GM23248 (cell line): ENCODE data around the gene IL1RAPL2. TPM values are rescaled to one million over a fixed set of nuclear protein-coding genes. Genes with fewer than 3 reads are reported as not detected.

Experiments
- DNase-seq: peaks from one replicate; pipeline ENCODE4 v3.0.0-alpha.2; 2015
- H2AFZ ChIP-seq: fragments of 200-600 bp; sonication (generic); 2 replicates; pipeline ENCODE4 v1.6.1; 2016; ENCODE audit warnings: antibody characterized with exemption
- H3F3A ChIP-seq: fragments of 200-600 bp; sonication (generic); 2 replicates; pipeline ENCODE4 v1.6.1; 2016; ENCODE audit warnings: mild to moderate bottlenecking, antibody characterized with exemption, mixed run types; ENCODE audit not compliant: insufficient read depth
- H3K27ac ChIP-seq: fragments of 200-600 bp; sonication (generic); 2 replicates; pipeline ENCODE4 v1.5.1; 2016; ENCODE audit warnings: mild to moderate bottlenecking
- H3K27me3 ChIP-seq: fragments of 200-600 bp; sonication (generic); replicated peaks from 2 replicates; pipeline ENCODE4 v1.6.1; 2016; ENCODE audit warnings: mild to moderate bottlenecking; ENCODE audit not compliant: insufficient read depth
- H3K36me3 ChIP-seq: fragments of 200-600 bp; sonication (generic); 2 replicates; pipeline ENCODE4 v1.6.1; 2016; ENCODE audit warnings: low read depth, mild to moderate bottlenecking
- H3K4me1 ChIP-seq: fragments of 200-600 bp; sonication (generic); 2 replicates; pipeline ENCODE4 v1.6.1; 2016; ENCODE audit warnings: mild to moderate bottlenecking; ENCODE audit not compliant: insufficient read depth
- H3K4me2 ChIP-seq: fragments of 200-600 bp; sonication (generic); one replicate; pipeline ENCODE4 v1.6.1; 2016; ENCODE audit warnings: mild to moderate bottlenecking; ENCODE audit not compliant: unreplicated experiment
- H3K4me3 ChIP-seq: fragments of 200-600 bp; sonication (generic); 2 replicates; pipeline ENCODE4 v1.5.1; 2016; ENCODE audit warnings: mild to moderate bottlenecking
- H3K79me2 ChIP-seq: fragments of 200-600 bp; sonication (generic); 2 replicates; pipeline ENCODE4 v1.6.1; 2016; ENCODE audit warnings: mild to moderate bottlenecking; ENCODE audit not compliant: insufficient read depth
- H3K9ac ChIP-seq: fragments of 200-600 bp; sonication (generic); 2 replicates; pipeline ENCODE4 v1.6.1; 2016; ENCODE audit warnings: mild to moderate bottlenecking
- H3K9me2 ChIP-seq: fragments of 200-600 bp; sonication (generic); 2 replicates; pipeline ENCODE4 v1.6.1; 2016; ENCODE audit warnings: mixed run types, mild to moderate bottlenecking, moderate library complexity; ENCODE audit not compliant: insufficient read depth
- H3K9me3 ChIP-seq: fragments of 200-600 bp; sonication (generic); one replicate; pipeline ENCODE4 v1.6.1; 2017; ENCODE audit warnings: low read depth
- H4K20me1 ChIP-seq: fragments of 200-600 bp; sonication (generic); 2 replicates; pipeline ENCODE4 v1.6.0; 2016; ENCODE audit not compliant: insufficient read depth
- EZH2 ChIP-seq: fragments of 200-600 bp; sonication (generic); IDR thresholded peaks from 2 replicates; pipeline ENCODE4 v1.6.1; 2018; ENCODE audit warnings: antibody characterized with exemption, mild to moderate bottlenecking; ENCODE audit not compliant: insufficient read depth, poor library complexity, severe bottlenecking
- EZH2phosphoT487 ChIP-seq: fragments of 200-600 bp; sonication (generic); IDR thresholded peaks from 2 replicates; pipeline ENCODE4 v1.6.1; 2018; ENCODE audit warnings: antibody characterized with exemption, moderate library complexity, mild to moderate bottlenecking, low read depth; ENCODE audit not compliant: insufficient read depth
- WGBS, 2 experiments: methylation state at CpG; one replicate each; pipeline ENCODE4 v1.1.6; 2015 to 2017; ENCODE audit warnings: low lambda C conversion rate in 2 of 2, low coverage in 1 of 2; ENCODE audit errors: missing lambda C conversion rate in 2 of 2; 5-methylcytosine and 5-hydroxymethylcytosine counted together
- in situ Hi-C: fragments of 300-500 bp; cut with MboI; formaldehyde crosslinking; loops from 2 replicates; pipeline ENCODE4 v1.15.0; 2020
- polyA plus RNA-seq: library from polyadenylated mRNA; unstranded; fragments of >200 nt; fragmentation: Nextera tagmentation; extraction: Ambion mirVana; gene quantifications from 2 replicates; pipeline ENCODE4 v1.2.1, GENCODE V29; 2016
- total RNA-seq: library from RNA; depleted of rRNA; stranded (reverse); fragments of >200 nt; shearing (Covaris generic); gene quantifications from 2 replicates; pipeline ENCODE4 v1.2.3, GENCODE V29; 2014

IL1RAPL2 gene
- total and polyA plus RNA-seq, 2 experiments from 2014 or later = not detected

- Histone ChIP-seq H3K9me3 (no peaks in the 10 kb centered on the region), H3K9ac (no peak overlapping the region), H3K9me2 (no peaks in the 10 kb centered on the region), H3K27ac (no peak overlapping the region), H3K4me3 (no peak overlapping the region), H2AFZ (no peak overlapping the region), H3K4me2 (no peak overlapping the region), H3K79me2 (no peaks in the 10 kb centered on the region), H3K27me3 (no peaks in the 10 kb centered on the region), H3K4me1 (no peaks in the 10 kb centered on the region), H3F3A (no peaks in the 10 kb centered on the region), H3K36me3 (no peaks in the 10 kb centered on the region), H4K20me1 (no peaks in the 10 kb centered on the region)
- TF ChIP-seq EZH2 (no peak), EZH2phosphoT487 (no peak)
- DNase-seq = no peak
- in situ Hi-C loops = no loop called here
These were observed 929.4 kb downstream of the IL1RAPL2 start for GRCh38 chrX:105495376-105495775.

DNA sequence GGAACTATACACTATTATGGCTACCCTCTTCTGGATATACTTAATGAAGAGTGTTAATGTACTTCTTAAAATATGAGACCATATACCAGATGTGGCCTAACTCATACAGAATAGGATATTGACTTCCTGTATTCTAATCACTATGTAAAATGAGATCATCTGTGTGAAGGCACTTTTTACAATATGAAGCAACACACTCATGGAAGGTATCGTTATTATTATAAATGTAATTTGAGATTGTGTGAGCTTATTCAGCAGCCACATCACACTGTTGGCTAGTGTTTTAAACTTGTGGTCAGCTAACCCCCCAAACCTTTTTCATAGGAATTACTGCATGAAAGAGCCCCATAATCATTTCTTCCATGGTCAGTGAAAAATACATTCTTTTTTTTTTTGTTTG, 936.3 kb downstream of the IL1RAPL2 start:
- in situ Hi-C loops = no loop called here
- Histone ChIP-seq H3K4me3 (no peak overlapping the region), H3K9me3 (no peaks in the 10 kb centered on the region), H3K9me2 (no peaks in the 10 kb centered on the region), H2AFZ (no peak overlapping the region), H3K27me3 (no peaks in the 10 kb centered on the region), H4K20me1 (no peaks in the 10 kb centered on the region), H3K4me1 (no peaks in the 10 kb centered on the region), H3K79me2 (no peaks in the 10 kb centered on the region), H3K9ac (no peak overlapping the region), H3K36me3 (no peaks in the 10 kb centered on the region), H3F3A (no peaks in the 10 kb centered on the region), H3K4me2 (no peak overlapping the region), H3K27ac (no peak overlapping the region)
- DNase-seq = no peak
- no peak for TF ChIP-seq EZH2phosphoT487
- WGBS, 2 experiments = 0% methylated on average over 1 of the region's 1 CpG

DNA sequence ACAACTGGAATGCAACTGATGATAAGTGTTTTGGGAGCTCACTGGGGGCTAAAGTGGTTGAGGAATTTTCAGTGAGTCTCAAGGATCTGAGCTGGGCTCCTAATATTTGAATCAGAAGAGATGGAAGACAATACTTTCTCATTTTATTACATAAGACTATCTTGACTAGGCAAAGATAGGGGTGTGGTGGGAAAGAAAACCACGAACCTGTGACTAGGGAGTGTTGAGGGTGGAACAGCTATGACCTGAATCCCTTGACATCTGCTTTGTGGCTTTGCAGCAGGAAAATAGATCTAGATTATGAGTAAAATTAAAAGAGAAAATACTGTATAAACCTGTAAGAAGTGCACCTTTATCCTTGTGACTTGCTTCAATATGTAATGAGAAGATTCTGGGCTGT, 949.6 kb downstream of the IL1RAPL2 start:
- in situ Hi-C loops = no loop called here
- no peak for DNase-seq
- WGBS, 2 experiments = 0% methylated on average over 1 of the region's 1 CpG

GRCh38 chrX:105526431-105526830, 960.4 kb downstream of the IL1RAPL2 start:
- no peaks in the 10 kb centered on the region for H4K20me1 ChIP-seq
- H3K4me2 ChIP-seq = no peak overlapping the region
- H3K79me2 ChIP-seq = no peaks in the 10 kb centered on the region
- H3K9ac ChIP-seq = no peak overlapping the region
- no peak overlapping the region for H2AFZ ChIP-seq
- in situ Hi-C loops = no loop called here
- no peak for DNase-seq
- TF ChIP-seq EZH2 = no peak
- TF ChIP-seq EZH2phosphoT487 = no peak
- H3K27ac ChIP-seq = no peak overlapping the region
- no peaks in the 10 kb centered on the region for H3F3A ChIP-seq
- no peaks in the 10 kb centered on the region for H3K9me2 ChIP-seq
- H3K4me3 ChIP-seq = no peak overlapping the region
- H3K36me3 ChIP-seq = no peaks in the 10 kb centered on the region
- no peaks in the 10 kb centered on the region for H3K27me3 ChIP-seq
- H3K9me3 ChIP-seq = no peaks in the 10 kb centered on the region
- WGBS, 2 experiments = 0 to 11% methylated on average over 1 of the region's 1 CpG
- H3K4me1 ChIP-seq = no peaks in the 10 kb centered on the region

More for the DNA sequence above, 949.6 kb downstream of the IL1RAPL2 start:
- Histone ChIP-seq H3K27me3 (no peaks in the 10 kb centered on the region), H3K36me3 (no peaks in the 10 kb centered on the region), H3K9ac (no peak overlapping the region), H3K9me3 (no peaks in the 10 kb centered on the region), H4K20me1 (no peaks in the 10 kb centered on the region), H3K4me1 (no peaks in the 10 kb centered on the region), H3K79me2 (no peaks in the 10 kb centered on the region), H3F3A (no peaks in the 10 kb centered on the region), H2AFZ (no peak overlapping the region), H3K4me2 (no peak overlapping the region), H3K9me2 (no peaks in the 10 kb centered on the region), H3K27ac (no peak overlapping the region), H3K4me3 (no peak overlapping the region)
- no peak for TF ChIP-seq EZH2
- no peak for TF ChIP-seq EZH2phosphoT487

DNA sequence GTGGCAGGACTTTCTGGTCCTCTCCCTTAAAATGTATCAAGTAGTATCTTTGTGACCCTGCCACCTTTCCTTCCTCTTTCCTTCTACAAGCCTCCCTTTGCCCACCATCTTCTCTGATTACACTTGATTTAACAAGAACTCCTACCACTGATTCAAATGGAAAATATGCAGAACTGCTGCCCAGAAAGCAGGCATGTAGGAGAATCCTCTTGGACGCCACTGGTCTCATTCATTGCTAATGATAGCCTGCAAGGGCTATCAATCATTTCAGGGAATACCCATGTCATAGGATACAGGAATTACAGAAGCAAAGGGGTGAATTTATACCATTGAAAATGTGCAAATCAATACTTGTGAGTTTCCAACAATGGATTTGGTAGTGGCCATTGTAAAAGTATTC, 961.8 kb downstream of the IL1RAPL2 start:
- H3K27ac ChIP-seq = no peak overlapping the region
- H2AFZ ChIP-seq = no peak overlapping the region
- H3K79me2 ChIP-seq = no peaks in the 10 kb centered on the region
- no peak overlapping the region for H3K9ac ChIP-seq
- no peak for TF ChIP-seq EZH2phosphoT487
- no peak overlapping the region for H3K4me2 ChIP-seq
- H3K4me3 ChIP-seq = no peak overlapping the region
- H3K4me1 ChIP-seq = no peaks in the 10 kb centered on the region
- 0% methylated on average over 1 of the region's 1 CpG for WGBS, 2 experiments
- no peaks in the 10 kb centered on the region for H3K9me3 ChIP-seq
- in situ Hi-C loops = no loop called here
- H3K27me3 ChIP-seq = no peaks in the 10 kb centered on the region
- H3K9me2 ChIP-seq = no peaks in the 10 kb centered on the region
- H4K20me1 ChIP-seq = no peaks in the 10 kb centered on the region
- DNase-seq = no peak
- H3F3A ChIP-seq = no peaks in the 10 kb centered on the region
- H3K36me3 ChIP-seq = no peaks in the 10 kb centered on the region
